Stomach (tissue), 4 donors: ENCODE measurements around the gene MTHFR.

Experiments used
- EP300 ChIP-seq: sonication (generic); formaldehyde crosslinking; IDR thresholded peaks from one replicate; pipeline ENCODE4 v1.6.1; 2017; ENCODE audit warnings: antibody characterized with exemption
- TF ChIP-seq, protein P1 (sequence below), 7 experiments: fragments of 450-650 bp in 4 of 7; fragments of 200-600 bp in 3 of 7; sonication (generic) in 3 of 7; IDR thresholded peaks; one replicate each; pipeline ENCODE4 v1.5.1; 2016 to 2019; ENCODE audit warnings: antibody characterized with exemption in 7 of 7, control low read depth in 2 of 7, mild to moderate bottlenecking in 1 of 7

DNA sequence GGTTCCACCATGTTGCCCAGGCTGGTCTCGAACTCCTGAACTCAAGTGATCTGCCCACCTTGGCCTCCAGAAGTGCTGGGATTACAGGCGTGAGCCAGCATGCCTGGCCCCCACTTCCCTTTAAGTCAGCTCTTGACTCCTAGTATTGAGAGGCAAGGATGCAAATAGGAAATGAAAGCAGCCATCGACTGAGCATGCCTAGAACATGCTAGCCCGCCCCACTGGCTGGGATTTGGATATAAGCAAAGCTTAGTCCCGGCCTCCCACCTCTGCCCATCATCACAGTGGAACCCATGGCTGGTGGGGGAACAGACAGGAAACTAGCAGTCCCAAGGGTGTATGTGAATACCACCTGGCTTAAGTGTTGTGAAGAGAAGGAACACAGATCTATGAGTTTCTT lies 33.3 kb downstream of the MTHFR start:
- TF ChIP-seq, protein P1, sequence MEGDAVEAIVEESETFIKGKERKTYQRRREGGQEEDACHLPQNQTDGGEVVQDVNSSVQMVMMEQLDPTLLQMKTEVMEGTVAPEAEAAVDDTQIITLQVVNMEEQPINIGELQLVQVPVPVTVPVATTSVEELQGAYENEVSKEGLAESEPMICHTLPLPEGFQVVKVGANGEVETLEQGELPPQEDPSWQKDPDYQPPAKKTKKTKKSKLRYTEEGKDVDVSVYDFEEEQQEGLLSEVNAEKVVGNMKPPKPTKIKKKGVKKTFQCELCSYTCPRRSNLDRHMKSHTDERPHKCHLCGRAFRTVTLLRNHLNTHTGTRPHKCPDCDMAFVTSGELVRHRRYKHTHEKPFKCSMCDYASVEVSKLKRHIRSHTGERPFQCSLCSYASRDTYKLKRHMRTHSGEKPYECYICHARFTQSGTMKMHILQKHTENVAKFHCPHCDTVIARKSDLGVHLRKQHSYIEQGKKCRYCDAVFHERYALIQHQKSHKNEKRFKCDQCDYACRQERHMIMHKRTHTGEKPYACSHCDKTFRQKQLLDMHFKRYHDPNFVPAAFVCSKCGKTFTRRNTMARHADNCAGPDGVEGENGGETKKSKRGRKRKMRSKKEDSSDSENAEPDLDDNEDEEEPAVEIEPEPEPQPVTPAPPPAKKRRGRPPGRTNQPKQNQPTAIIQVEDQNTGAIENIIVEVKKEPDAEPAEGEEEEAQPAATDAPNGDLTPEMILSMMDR (IDR thresholded peaks at IDR 0.05), result no peak
- no peak for TF ChIP-seq EP300
